GM10248 (cell line): ENCODE results near the gene OSBPL1A.

ENCODE experiments used
- CTCF ChIA-PET: fragments of 300-600 bp; sonication (Branson Sonifier 250); formaldehyde crosslinking; extraction: SDS; loops from one replicate; lab custom pipeline; 2021; ENCODE audit warnings: antibody characterized with exemption; lab: Yijun Ruan, JAX
- POLR2A ChIA-PET: fragments of 350-650 bp; sonication (Branson Sonifier 250); formaldehyde crosslinking; extraction: SDS; loops from one replicate; lab custom pipeline; 2020; ENCODE audit warnings: antibody characterized with exemption; lab: Yijun Ruan, JAX
- DNase-seq: peaks from one replicate; pipeline ENCODE4 v3.0.0; 2012; ENCODE audit errors: extremely low spot score
- TF ChIP-seq, protein P1 (sequence below): IDR thresholded peaks from 2 replicates; pipeline ENCODE4 v1.5.1; 2012; ENCODE audit warnings: mild to moderate bottlenecking, low read depth; ENCODE audit errors: extremely low read depth, missing control alignments, control extremely low read depth

The OSBPL1A gene

DNA sequence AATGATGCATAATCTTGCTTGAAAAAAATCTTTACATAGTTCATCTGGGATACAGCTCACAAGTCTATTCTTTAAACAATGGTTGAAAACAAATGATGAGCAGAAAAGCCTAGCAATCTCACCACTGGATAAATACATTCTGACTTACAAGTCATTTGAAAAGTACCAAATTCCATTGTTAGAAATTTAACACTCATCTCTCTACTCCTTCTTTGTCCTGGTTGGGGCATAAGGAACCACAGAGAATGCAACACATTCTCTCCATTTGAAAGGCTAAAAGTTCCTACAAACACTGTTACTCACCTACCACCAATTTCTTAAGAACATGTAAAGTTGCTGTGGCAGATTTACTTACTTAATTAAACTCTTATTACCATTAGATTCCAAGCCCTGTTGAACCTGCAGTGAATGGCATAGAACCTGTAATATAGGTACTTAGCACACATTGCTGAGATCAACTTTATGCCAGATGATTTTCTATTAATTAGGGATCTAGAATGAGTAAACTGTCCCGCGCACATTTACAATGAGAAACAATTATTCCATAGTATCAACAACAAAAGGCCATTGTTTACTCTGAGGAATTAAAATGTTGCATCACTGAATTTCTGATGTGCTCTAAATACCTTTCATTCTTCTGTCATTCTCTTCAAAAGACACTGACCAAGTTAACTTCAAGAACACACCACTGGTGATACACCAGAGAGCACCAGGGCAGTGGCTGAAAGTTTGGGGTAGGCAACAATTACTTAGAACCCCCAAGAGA is 189.2 kb downstream of the OSBPL1A start:
- POLR2A ChIA-PET = no interaction called here
- TF ChIP-seq, protein P1, sequence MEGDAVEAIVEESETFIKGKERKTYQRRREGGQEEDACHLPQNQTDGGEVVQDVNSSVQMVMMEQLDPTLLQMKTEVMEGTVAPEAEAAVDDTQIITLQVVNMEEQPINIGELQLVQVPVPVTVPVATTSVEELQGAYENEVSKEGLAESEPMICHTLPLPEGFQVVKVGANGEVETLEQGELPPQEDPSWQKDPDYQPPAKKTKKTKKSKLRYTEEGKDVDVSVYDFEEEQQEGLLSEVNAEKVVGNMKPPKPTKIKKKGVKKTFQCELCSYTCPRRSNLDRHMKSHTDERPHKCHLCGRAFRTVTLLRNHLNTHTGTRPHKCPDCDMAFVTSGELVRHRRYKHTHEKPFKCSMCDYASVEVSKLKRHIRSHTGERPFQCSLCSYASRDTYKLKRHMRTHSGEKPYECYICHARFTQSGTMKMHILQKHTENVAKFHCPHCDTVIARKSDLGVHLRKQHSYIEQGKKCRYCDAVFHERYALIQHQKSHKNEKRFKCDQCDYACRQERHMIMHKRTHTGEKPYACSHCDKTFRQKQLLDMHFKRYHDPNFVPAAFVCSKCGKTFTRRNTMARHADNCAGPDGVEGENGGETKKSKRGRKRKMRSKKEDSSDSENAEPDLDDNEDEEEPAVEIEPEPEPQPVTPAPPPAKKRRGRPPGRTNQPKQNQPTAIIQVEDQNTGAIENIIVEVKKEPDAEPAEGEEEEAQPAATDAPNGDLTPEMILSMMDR = no peak
- CTCF ChIA-PET = interaction anchor here (1.1 kb wide), 1 partner anchor 242 kb away, joined by 3 read pairs; no protein-coding TSS in a partner anchor

DNA sequence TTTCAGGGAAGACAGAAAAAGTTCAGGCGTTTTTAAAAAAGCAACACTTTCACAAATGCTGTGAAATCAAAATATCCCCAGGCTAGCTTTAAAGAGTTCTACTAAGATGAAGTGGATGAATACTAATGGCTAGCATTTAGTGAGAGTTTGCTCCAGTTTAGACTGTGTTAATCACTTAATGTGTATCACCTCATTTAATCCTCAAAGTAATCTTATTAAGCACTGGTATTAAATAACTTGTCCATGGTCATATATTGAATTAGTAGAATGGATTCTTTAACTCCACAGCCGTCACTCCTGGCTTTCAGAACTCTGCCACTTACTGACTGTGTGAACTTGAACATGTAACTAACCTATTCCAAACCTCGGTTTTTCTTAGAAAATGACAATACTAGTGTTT is 192.7 kb downstream of the OSBPL1A start:
- TF ChIP-seq, protein P1 = no peak
- ChIA-PET CTCF (interaction anchor here (1.1 to 1.3 kb wide), 3 partner anchors 13 to 25 kb away, joined by 3 to 4 read pairs (median 4); no protein-coding TSS in a partner anchor), POLR2A (interaction anchor here (0.6 kb wide), 1 partner anchor 54 kb away, joined by 8 read pairs; no protein-coding TSS in a partner anchor)
- no peak for DNase-seq

More for the DNA sequence above, 189.2 kb downstream of the OSBPL1A start:
- DNase-seq = no peak

DNA sequence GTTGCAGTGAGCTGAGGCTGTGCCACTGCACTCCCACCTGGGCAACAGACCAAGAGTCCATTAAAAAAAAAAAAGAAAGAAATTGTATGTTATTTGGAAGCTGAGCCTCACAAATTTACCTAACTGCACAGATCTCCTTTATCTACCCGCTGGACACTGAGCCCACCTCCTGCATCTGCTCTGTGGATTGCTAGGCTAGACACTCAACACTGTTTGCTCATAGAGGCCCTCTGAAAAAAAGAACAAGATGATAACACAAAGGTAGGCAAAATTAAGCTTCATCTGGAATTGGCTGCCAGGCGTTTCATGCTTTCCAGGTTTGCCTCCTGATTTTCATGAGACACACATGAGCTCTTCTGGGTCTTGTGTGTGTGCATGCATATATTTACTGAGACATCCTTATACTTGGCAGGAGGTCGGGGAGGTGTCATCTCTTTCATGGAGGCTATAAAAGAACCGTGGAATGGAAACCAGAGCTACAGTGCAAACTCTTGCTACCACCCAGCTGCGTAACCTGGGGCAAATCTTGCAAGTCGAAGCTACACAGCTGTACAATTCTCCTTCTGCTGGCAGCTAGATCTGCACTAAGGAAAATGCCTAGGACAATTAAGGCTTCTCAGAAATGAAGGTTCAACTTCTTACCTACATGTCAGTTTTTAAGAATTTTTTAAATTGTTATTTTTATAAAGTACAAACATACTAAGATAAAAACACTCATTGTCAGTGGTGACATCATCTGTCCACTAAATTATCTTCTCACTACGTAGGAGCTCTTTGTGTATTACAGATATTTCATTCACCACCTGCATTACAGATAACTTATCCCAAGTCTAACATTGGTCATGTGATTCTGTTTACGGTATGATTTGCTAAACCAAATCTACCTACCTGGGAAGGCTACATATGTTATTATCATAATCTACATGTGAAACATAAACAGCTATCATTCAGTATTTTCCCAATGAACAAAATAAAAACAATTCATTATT is 195.6 kb downstream of the OSBPL1A start:
- DNase-seq = no peak
- CTCF ChIA-PET = interaction anchor here (1.0 to 1.4 kb wide), 3 partner anchors 11 to 25 kb away, joined by 3 to 7 read pairs (median 3); no protein-coding TSS in a partner anchor
- POLR2A ChIA-PET = no interaction called here
- TF ChIP-seq, protein P1 = no peak

DNA sequence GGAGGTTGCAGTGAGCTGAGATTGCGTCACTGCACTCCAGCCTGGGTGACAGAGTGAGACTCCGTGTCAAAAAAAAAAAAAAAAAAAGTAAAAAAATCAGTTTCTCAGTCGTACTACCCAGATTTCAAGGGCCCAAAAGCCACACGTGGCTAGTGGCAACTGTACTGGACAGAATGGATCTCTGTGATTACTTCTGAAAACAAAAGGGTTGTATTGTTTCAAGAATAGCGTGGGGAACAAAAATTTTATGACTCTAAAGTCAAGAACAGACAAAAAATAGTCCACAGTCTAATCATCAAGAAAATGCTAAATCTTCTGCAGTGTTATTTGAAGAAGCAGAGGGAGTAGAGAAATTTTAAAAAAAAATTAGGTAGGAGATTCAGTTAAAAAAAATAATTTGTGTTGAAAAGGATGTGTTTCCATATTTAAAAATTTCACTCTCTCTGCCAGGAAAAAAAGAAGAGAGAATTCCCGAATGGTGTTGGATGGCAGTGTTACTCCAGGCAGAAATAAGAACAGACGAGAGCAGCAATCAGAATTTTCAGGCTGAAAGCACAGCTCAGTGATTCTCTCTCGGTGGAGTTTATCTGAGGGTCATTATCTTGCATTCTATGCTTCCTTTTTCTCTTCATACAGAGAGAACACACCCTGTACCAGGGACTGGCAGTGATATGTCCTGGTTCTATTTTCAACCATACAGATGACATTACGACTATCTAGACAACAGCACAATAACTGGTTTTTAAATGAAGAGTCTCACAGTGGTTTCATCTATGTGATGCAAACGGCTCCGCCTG is 196.9 kb downstream of the OSBPL1A start:
- no peak for DNase-seq
- ChIA-PET CTCF (interaction anchor here (1.4 to 2.4 kb wide), 2 partner anchors 10 to 12 kb away, joined by 3 to 7 read pairs; no protein-coding TSS in a partner anchor), POLR2A (no interaction called here)
- TF ChIP-seq, protein P1 = no peak

DNA sequence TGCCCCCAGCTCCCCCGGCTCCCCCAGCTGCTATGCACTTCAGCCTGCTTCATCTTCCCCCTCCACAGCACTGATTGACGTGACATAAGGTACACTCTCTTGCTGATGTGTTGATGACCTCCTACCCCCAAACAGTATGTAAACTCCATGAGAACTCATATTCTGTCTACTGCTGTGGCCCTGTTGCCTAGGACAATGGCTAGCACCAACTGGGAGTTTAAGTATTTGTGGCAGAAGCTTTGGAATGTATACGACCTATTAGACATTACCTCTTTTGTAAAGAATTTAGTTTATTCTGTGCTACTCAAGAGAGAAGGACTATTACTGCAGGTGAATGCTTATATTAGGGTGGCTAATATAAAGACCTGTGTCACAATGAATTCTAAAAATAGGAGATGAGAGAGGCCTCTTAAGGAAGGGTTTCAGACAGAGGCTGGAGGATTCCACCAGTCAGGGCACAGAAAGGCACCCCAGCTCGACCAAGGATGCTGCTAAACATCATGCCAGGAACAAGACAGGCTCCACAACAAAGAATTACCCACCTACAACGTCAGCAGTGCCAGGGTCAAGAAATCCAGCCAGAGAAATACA is 198.2 kb downstream of the OSBPL1A start:
- ChIA-PET POLR2A (no interaction called here), CTCF (interaction anchor here (0.8 to 2.4 kb wide), 4 partner anchors 8 to 23 kb away, joined by 3 to 7 read pairs (median 4); no protein-coding TSS in a partner anchor)
- TF ChIP-seq, protein P1 = no peak
- DNase-seq = no peak
